Nephron (organoid): ENCODE data around the gene CBLC.

Source experiments
- H3K27ac Mint-ChIP-seq, 3 experiments: 2 replicates each; pipeline ENCODE4 v1.8.0; 2020; ENCODE audit warnings: mixed read lengths in 3 of 3, mild to moderate bottlenecking in 2 of 3, moderate library complexity in 1 of 3
- H3K27me3 Mint-ChIP-seq: 2 replicates; pipeline ENCODE4 v1.8.0; 2021; ENCODE audit warnings: low read depth, mild to moderate bottlenecking, moderate library complexity, mixed read lengths
- H3K36me3 Mint-ChIP-seq: 2 replicates; pipeline ENCODE4 v1.8.0; 2020; ENCODE audit warnings: low read depth, mixed read lengths
- H3K4me1 Mint-ChIP-seq: 2 replicates; pipeline ENCODE4 v1.8.0; 2020; ENCODE audit warnings: mixed read lengths
- H3K4me3 Mint-ChIP-seq, 3 experiments: 2 replicates each; pipeline ENCODE4 v1.8.0; 2020; ENCODE audit warnings: mild to moderate bottlenecking in 3 of 3, mixed read lengths in 3 of 3, moderate library complexity in 2 of 3
- H3K9me3 Mint-ChIP-seq: 2 replicates; pipeline ENCODE4 v1.8.0; 2020; ENCODE audit warnings: mixed read lengths
- CTCF ChIP-seq, 3 experiments: fragments of 200-600 bp; sonication (generic); IDR thresholded peaks; one replicate each; pipeline ENCODE4 v1.5.0; 2021; ENCODE audit warnings: antibody characterized with exemption in 3 of 3; ENCODE audit not compliant: unreplicated experiment in 3 of 3

CBLC gene

GRCh38 chr19:44756089-44756562 is 21.6 kb upstream of the CBLC start:
- no peak overlapping the region for H3K27ac Mint-ChIP-seq
- peaks cover 25% of the 10 kb centered on the region for H3K27me3 Mint-ChIP-seq
- no peak for TF ChIP-seq CTCF (IDR thresholded peaks at IDR 0.05; ENCODE audit: unreplicated experiment in 3 of 3)
- no peaks in the 10 kb centered on the region for H3K9me3 Mint-ChIP-seq
- H3K4me1 Mint-ChIP-seq = peaks cover 45% of the 10 kb centered on the region
- peaks cover 10% of the 10 kb centered on the region for H3K36me3 Mint-ChIP-seq
- peak overlapping the region; percentile 59 to 61 (median 60) for H3K4me3 Mint-ChIP-seq

GRCh38 chr19:44757057-44757734 is 20.5 kb upstream of the CBLC start:
- H3K36me3 Mint-ChIP-seq = peaks cover 10% of the 10 kb centered on the region
- no peak for TF ChIP-seq CTCF (IDR thresholded peaks at IDR 0.05; ENCODE audit: unreplicated experiment in 3 of 3)
- H3K27ac Mint-ChIP-seq = peak overlapping the region; percentile 70 to 79 (median 76)
- H3K9me3 Mint-ChIP-seq = no peaks in the 10 kb centered on the region
- H3K27me3 Mint-ChIP-seq = peaks cover 24% of the 10 kb centered on the region
- peaks cover 43% of the 10 kb centered on the region for H3K4me1 Mint-ChIP-seq
- H3K4me3 Mint-ChIP-seq = peak overlapping the region; percentile 82 to 86 (median 85)

DNA sequence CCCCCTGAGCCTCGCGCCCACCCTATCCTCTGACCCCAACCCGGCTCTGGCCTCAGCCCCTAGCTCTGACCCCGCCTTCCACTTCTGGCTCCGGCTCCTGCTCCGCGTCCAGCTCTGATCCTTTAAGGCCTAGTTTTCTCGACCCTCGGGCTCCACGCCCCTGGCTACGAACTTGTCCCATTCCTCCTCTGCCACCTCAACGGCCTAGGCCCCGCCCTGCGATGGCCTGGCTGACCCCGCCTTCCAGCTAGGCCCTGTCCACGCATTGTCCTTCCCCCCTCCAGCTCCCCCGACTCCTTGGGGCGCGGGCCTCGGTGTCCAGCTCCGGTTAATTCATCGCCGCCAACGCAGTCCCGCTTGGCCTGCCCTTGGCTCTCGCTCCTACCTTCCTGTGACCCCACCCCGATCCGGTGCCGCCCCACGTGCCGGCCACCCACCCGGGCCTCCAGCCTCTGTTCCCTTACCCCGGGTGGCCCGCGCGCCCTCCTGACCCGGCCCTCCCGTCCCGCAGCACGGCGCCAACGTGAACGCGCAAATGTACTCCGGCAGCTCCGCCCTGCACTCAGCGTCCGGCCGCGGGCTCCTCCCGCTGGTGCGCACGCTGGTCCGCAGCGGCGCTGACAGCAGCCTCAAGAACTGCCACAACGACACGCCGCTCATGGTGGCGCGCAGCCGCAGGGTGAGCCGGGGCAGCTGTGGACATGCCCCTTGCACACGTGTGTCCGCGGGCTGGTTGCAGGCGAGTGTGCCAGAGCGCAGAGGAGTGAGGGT is 19.8 kb upstream of the CBLC start:
- peak overlapping the region; percentile 82 to 86 (median 85) for H3K4me3 Mint-ChIP-seq
- peaks cover 10% of the 10 kb centered on the region for H3K36me3 Mint-ChIP-seq
- peak overlapping the region; percentile 70 to 79 (median 76) for H3K27ac Mint-ChIP-seq
- peaks cover 19% of the 10 kb centered on the region for H3K27me3 Mint-ChIP-seq
- peaks cover 39% of the 10 kb centered on the region for H3K4me1 Mint-ChIP-seq
- TF ChIP-seq CTCF (IDR thresholded peaks at IDR 0.05; ENCODE audit: unreplicated experiment in 3 of 3) = no peak
- H3K9me3 Mint-ChIP-seq = no peaks in the 10 kb centered on the region

GRCh38 chr19:44758596-44758995 is 19.1 kb upstream of the CBLC start:
- Mint-ChIP-seq H3K27ac (peak overlapping the region; percentile 58 to 79 (median 76)), H3K36me3 (peaks cover 10% of the 10 kb centered on the region), H3K27me3 (peaks cover 19% of the 10 kb centered on the region), H3K4me3 (peak overlapping the region; percentile 82 to 86 (median 85)), H3K4me1 (peaks cover 36% of the 10 kb centered on the region), H3K9me3 (no peaks in the 10 kb centered on the region)
- TF ChIP-seq CTCF (IDR thresholded peaks at IDR 0.05; ENCODE audit: unreplicated experiment in 3 of 3) = no peak

DNA sequence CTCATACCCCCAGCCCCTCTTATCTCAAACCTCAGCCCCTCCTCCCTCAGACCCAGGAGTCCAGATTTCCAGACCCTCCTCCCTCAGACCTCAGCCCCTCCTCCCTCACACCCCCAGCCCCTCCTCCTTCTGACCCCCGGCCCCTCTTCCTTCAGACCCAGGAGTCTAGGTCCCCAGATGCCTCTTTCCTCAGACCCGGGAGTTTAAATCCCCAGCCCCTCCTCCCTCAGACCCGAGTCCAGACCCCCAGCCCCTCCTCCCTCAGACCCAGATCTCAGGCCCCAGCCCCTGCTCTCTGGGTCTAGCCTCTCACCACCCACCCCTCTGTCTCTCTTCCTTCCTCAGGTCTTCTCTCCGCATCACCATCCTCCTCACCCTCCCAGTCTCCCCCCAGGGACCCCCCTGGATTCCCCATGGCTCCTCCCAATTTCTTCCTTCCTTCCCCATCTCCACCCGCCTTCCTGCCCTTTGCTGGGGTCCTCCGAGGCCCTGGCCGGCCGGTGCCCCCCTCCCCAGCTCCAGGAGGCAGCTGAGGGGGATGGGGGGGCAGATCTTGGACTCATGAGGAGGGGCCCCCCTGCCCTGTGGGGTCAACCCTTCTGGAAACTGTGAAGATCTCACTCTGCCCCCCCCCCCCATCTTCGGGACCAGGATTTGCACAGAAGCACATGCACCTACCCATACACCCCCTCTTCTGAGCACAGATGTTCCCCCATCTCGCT is 18.4 kb upstream of the CBLC start:
- H3K4me1 Mint-ChIP-seq = peaks cover 31% of the 10 kb centered on the region
- no peak for TF ChIP-seq CTCF (IDR thresholded peaks at IDR 0.05; ENCODE audit: unreplicated experiment in 3 of 3)
- no peaks in the 10 kb centered on the region for H3K9me3 Mint-ChIP-seq
- H3K4me3 Mint-ChIP-seq = peak overlapping the region; percentile 57 to 63 (median 62)
- H3K36me3 Mint-ChIP-seq = peaks cover 10% of the 10 kb centered on the region
- H3K27ac Mint-ChIP-seq = no peak overlapping the region
- H3K27me3 Mint-ChIP-seq = peaks cover 16% of the 10 kb centered on the region
